Parathyroid adenoma (tissue), 2 donors: ENCODE measurements around the gene TYMP.
A peak's percentile ranks its signal among the peaks of the same experiment; 100 is the strongest.

Source experiments
- H2AFZ ChIP-seq: fragments of 300-600 bp; sonication (generic); one replicate; pipeline ENCODE4 v1.7.0; 2017; ENCODE audit warnings: antibody characterized with exemption, mild to moderate bottlenecking
- H3K27ac ChIP-seq: fragments of 300-600 bp; sonication (generic); one replicate; pipeline ENCODE4 v1.7.0; 2017
- H3K27me3 ChIP-seq: fragments of 300-600 bp; sonication (generic); one replicate; pipeline ENCODE4 v1.7.0; 2017; ENCODE audit warnings: low read length; ENCODE audit not compliant: control insufficient read depth, insufficient read depth
- H3K36me3 ChIP-seq: fragments of 300-600 bp; sonication (generic); one replicate; pipeline ENCODE4 v1.7.0; 2017; ENCODE audit warnings: low read length; ENCODE audit not compliant: control insufficient read depth, insufficient read depth
- H3K4me1 ChIP-seq: fragments of 300-600 bp; sonication (generic); one replicate; pipeline ENCODE4 v1.7.0; 2017; ENCODE audit warnings: control low read depth
- H3K4me2 ChIP-seq: fragments of 300-600 bp; sonication (generic); one replicate; pipeline ENCODE4 v1.7.0; 2017; ENCODE audit warnings: low read length
- H3K4me3 ChIP-seq: fragments of 300-600 bp; sonication (generic); one replicate; pipeline ENCODE4 v1.7.0; 2017; ENCODE audit warnings: low read depth, low read length
- H3K79me2 ChIP-seq: fragments of 300-600 bp; sonication (generic); one replicate; pipeline ENCODE4 v1.7.0; 2017; ENCODE audit warnings: control low read depth
- H3K9ac ChIP-seq: fragments of 300-600 bp; sonication (generic); one replicate; pipeline ENCODE4 v1.7.0; 2017; ENCODE audit warnings: mild to moderate bottlenecking
- H3K9me3 ChIP-seq: fragments of 300-600 bp; sonication (generic); one replicate; pipeline ENCODE4 v1.7.0; 2017; ENCODE audit warnings: low read length; ENCODE audit not compliant: control insufficient read depth
- CTCF ChIP-seq: fragments of 300-600 bp; sonication (generic); IDR thresholded peaks from one replicate; pipeline ENCODE4 v1.7.0; 2017; ENCODE audit warnings: antibody characterized with exemption, mild to moderate bottlenecking
- donor health status: primary hyperparathyroidism.

The TYMP gene

GRCh38 chr22:50548921-50549790 lies 19.3 kb upstream of the TYMP start:
- no peak overlapping the region for H3K9ac ChIP-seq
- no peaks in the 10 kb centered on the region for H3K9me3 ChIP-seq
- no peak overlapping the region for H2AFZ ChIP-seq
- H3K79me2 ChIP-seq, result no peaks in the 10 kb centered on the region
- no peaks in the 10 kb centered on the region for H3K27me3 ChIP-seq
- no peak overlapping the region for H3K27ac ChIP-seq
- peaks cover 7% of the 10 kb centered on the region for H3K4me1 ChIP-seq
- no peak for TF ChIP-seq CTCF
- no peak overlapping the region for H3K4me2 ChIP-seq
- no peaks in the 10 kb centered on the region for H3K36me3 ChIP-seq
- H3K4me3 ChIP-seq, result no peak overlapping the region

GRCh38 chr22:50548040-50548920 lies 18.5 kb upstream of the TYMP start:
- Histone ChIP-seq H3K79me2 (no peaks in the 10 kb centered on the region), H3K9ac (no peak overlapping the region), H2AFZ (no peak overlapping the region), H3K4me2 (no peak overlapping the region), H3K36me3 (no peaks in the 10 kb centered on the region), H3K27me3 (no peaks in the 10 kb centered on the region), H3K9me3 (no peaks in the 10 kb centered on the region), H3K4me3 (no peak overlapping the region), H3K27ac (no peak overlapping the region), H3K4me1 (peaks cover 7% of the 10 kb centered on the region)
- no peak for TF ChIP-seq CTCF

- H3K79me2 ChIP-seq, result no peaks in the 10 kb centered on the region
- H3K4me3 ChIP-seq, result peak overlapping the region; percentile 19
- H3K9ac ChIP-seq, result no peak overlapping the region
- H3K36me3 ChIP-seq, result no peaks in the 10 kb centered on the region
- H3K4me2 ChIP-seq, result peak overlapping the region; percentile 56
- H3K27me3 ChIP-seq, result no peaks in the 10 kb centered on the region
- no peaks in the 10 kb centered on the region for H3K9me3 ChIP-seq
- peaks cover 7% of the 10 kb centered on the region for H3K4me1 ChIP-seq
- no peak overlapping the region for H3K27ac ChIP-seq
- TF ChIP-seq CTCF, result no peak
- H2AFZ ChIP-seq, result no peak overlapping the region
Observed at GRCh38 chr22:50547263-50547985, 17.6 kb upstream of the TYMP start.

- Histone ChIP-seq H3K4me2 (peak overlapping the region; percentile 56), H3K79me2 (no peaks in the 10 kb centered on the region), H3K4me1 (peaks cover 7% of the 10 kb centered on the region), H3K27ac (no peak overlapping the region), H2AFZ (peak overlapping the region; percentile 70), H3K4me3 (peak overlapping the region; percentile 19), H3K27me3 (no peaks in the 10 kb centered on the region), H3K36me3 (no peaks in the 10 kb centered on the region), H3K9ac (no peak overlapping the region), H3K9me3 (no peaks in the 10 kb centered on the region)
- TF ChIP-seq CTCF, result no peak
Observed at GRCh38 chr22:50546326-50547262, 16.8 kb upstream of the TYMP start.
